Aorta (tissue), 5 donors: ENCODE data around the gene RHOC. TPM values are rescaled to one million over a fixed set of nuclear protein-coding genes. Genes with fewer than 3 reads are reported as not detected.
"Not testable (repeated sequence)": the region's sequence is repeated elsewhere in the genome, so short reads cannot be mapped to it uniquely, and the experiment has no call there.

Source experiments
- ATAC-seq: fragments of 200-7000 bp; cut with Tn5 transposase; one replicate; pipeline ENCODE4 v1.9.1; 2022; ENCODE audit warnings: moderate library complexity; ENCODE audit not compliant: low FRiP score
- DNase-seq, 2 donors: peaks; one replicate each; pipeline ENCODE4 v3.0.0-alpha.2; 2020
- H3K27ac ChIP-seq, 2 donors: one replicate each; pipeline ENCODE4 v1.5.1; 2013; ENCODE audit warnings: low read length in 2 of 2, mild to moderate bottlenecking in 2 of 2, moderate library complexity in 2 of 2, control low read depth in 1 of 2, inconsistent platforms in 1 of 2, low read depth in 1 of 2
- H3K27me3 ChIP-seq, 2 donors: one replicate each; pipeline ENCODE4 v1.6.1; 2013; ENCODE audit warnings: control low read depth in 1 of 2, low read length in 1 of 2, mild to moderate bottlenecking in 1 of 2, moderate library complexity in 1 of 2; ENCODE audit not compliant: insufficient read depth in 2 of 2, control insufficient read depth in 1 of 2
- H3K36me3 ChIP-seq, 2 donors: one replicate each; pipeline ENCODE4 v1.6.1; 2013; ENCODE audit warnings: control low read depth in 1 of 2, low read length in 1 of 2, mild to moderate bottlenecking in 1 of 2; ENCODE audit not compliant: insufficient read depth in 2 of 2, control insufficient read depth in 1 of 2
- H3K4me1 ChIP-seq, 2 donors: one replicate each; pipeline ENCODE4 v1.6.1; 2013; ENCODE audit warnings: low read length in 2 of 2, control low read depth in 1 of 2, mild to moderate bottlenecking in 1 of 2, moderate library complexity in 1 of 2; ENCODE audit not compliant: insufficient read depth in 2 of 2, control insufficient read depth in 1 of 2
- H3K4me3 ChIP-seq, 2 donors: one replicate each; pipeline ENCODE4 v1.5.1; 2013; ENCODE audit warnings: low read length in 2 of 2, control low read depth in 1 of 2, mild to moderate bottlenecking in 1 of 2
- H3K9me3 ChIP-seq: one replicate; pipeline ENCODE4 v1.6.1; 2013; ENCODE audit warnings: mild to moderate bottlenecking, low read length; ENCODE audit not compliant: control insufficient read depth
- WGBS, 2 donors: extraction: QIAGEN DNeasy Blood & Tissue Kit; methylation state at CpG; one replicate each; pipeline ENCODE4 v1.1.7; 2013; 5-methylcytosine and 5-hydroxymethylcytosine counted together
- intact Hi-C, 2 donors: fragments of 100-400 bp; cut with DNase I; formaldehyde crosslinking; loops; one replicate each; pipeline versions ENCODE4 v1.14.2 to v1.15.0; 2022
- polyA plus RNA-seq, 2 donors: library from polyadenylated mRNA; stranded (reverse); fragments of 200-250 nt; gene quantifications; one replicate each; pipeline ENCODE4 v1.2.3, GENCODE V29; 2013
- total RNA-seq, 2 donors: library from RNA; stranded (reverse); fragmentation: NEBNext Ultra II Directional; extraction: Animal tissue kit (Norgen Biotek cat#: 25700); gene quantifications; one replicate each; pipeline ENCODE4 v1.2.1, GENCODE V29; 2021
- donor health status: healthy with polysubstance abuse.
- donor health status: Bipolar disorder and iron deficiency.
- donor health status: DM: no; HTN: no; CAD: no.
- donor health status: DM: no; HTN: no; CAD: no.
- donor health status: DM: yes; HTN: yes; CAD: no.

The RHOC gene
- total and polyA plus RNA-seq, 4 donors, result 269 to 540 (median 375) TPM

DNA sequence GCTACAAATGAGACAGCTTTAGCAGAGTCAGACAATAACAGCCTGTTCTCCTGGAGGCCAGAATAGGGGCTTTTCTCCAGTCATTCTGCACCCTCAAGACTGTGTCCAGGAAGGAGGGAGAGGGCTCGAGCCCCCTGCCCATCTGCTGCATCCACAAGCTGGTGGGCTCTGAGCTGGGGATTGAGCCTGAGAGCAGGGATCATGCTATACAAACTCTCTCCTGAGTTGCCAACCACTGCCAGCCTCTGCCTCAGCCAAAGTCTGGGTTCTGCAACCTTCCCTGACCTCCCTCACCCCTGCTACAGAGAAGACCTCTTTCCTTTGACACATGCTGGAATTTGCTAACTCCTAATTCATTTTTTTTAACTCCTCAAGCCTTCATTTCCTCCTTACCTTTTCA is 23.0 kb upstream of the RHOC start:
- Histone ChIP-seq H3K27ac (no peak overlapping the region), H3K4me1 (no peaks in the 10 kb centered on the region), H3K4me3 (no peak overlapping the region), H3K36me3 (no peaks in the 10 kb centered on the region), H3K27me3 (peaks cover 0 to 2% of the 10 kb centered on the region in 2 donors), H3K9me3 (no peaks in the 10 kb centered on the region)
- WGBS, 2 donors, result 81 to 88% methylated on average over 1 of the region's 1 CpG
- intact Hi-C loops, result no loop called here
- DNase-seq, result no peak
- no peak for ATAC-seq

DNA sequence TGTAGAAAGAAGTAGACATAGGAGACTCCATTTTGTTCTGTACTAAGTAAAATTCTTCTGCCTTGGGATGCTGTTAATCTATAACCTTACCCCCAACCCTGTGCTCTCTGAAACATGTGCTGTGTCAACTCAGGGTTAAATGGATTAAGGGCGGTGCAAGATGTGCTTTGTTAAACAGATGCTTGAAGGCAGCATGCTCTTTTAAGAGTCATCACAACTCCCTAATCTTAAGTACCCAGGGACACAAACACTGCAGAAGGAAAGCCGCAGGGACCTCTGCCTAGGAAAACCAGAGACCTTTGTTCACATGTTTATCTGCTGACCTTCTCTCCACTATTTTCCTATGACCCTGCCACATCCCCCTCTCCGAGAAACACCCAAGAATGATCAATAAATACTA is 22.1 kb upstream of the RHOC start:
- ATAC-seq, H3K4me1 ChIP-seq, H3K4me3 ChIP-seq, DNase-seq, H3K27me3 ChIP-seq, H3K36me3 ChIP-seq, H3K9me3 ChIP-seq, intact Hi-C loops, H3K27ac ChIP-seq: not testable (repeated sequence)
- WGBS, 2 donors, result 75 to 80% methylated on average over 3 of the region's 3 CpGs

DNA sequence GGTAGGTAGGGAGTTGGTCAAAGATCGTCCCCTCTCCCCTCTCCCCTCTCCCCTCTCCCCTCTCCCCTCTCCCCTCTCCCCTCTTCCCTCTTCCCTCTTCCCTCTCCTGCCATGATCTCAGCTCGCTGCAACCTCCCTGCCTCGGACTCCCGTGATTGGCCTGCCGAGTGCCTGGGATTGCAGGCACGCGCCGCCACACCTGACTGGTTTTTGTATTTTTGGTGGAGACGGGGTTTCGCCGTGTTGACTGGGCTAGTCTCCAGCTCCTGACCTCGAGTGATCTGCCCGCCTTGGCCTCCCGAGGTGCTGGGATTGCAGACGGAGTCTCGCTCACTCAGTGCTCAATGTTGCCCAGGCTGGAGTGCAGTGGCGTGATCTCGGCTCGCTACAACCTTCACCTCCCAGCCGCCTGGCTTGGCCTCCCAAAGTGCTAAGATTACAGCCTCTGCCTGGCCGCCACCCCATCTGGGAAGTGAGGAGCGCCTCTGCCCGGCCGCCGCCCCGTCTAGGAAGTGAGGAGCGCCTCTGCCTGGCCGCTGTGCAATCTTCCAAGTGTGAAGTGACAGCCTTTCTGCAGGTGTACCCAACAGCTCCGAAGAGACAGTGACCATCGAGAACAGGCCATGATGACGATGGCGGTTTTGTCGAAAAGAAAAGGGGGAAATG is 21.5 kb upstream of the RHOC start:
- H3K27ac ChIP-seq, H3K9me3 ChIP-seq, ATAC-seq, H3K27me3 ChIP-seq, H3K4me3 ChIP-seq, H3K36me3 ChIP-seq, H3K4me1 ChIP-seq, DNase-seq, intact Hi-C loops: not testable (repeated sequence)
- 92 to 94% methylated on average over 32 to 33 of the region's 33 CpGs for WGBS, 2 donors

DNA sequence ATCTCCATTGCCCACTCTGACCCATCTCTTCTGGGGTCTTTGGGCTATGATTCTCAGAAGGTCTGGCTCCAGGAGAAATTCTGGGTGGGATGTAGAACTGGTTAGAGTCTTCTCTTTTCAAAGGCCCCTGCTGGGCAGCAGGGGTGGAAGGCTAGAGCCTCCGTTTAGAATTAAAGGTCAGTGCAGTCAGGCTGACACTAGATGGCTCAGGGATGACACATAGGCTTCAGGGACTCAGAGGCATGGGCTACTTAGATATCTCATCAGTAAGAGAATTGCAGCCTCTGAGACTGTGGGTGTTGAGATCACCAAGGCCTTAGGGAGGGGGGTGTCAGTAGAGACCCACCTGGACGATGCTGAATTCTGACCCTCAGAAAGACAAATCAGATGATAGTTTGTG is 20.8 kb upstream of the RHOC start:
- H3K4me1 ChIP-seq, result no peaks in the 10 kb centered on the region
- no peaks in the 10 kb centered on the region for H3K9me3 ChIP-seq
- no peaks in the 10 kb centered on the region for H3K36me3 ChIP-seq
- H3K4me3 ChIP-seq, result no peak overlapping the region
- intact Hi-C loops, result no loop called here
- ATAC-seq (no peak), DNase-seq (no peak)
- no peak overlapping the region for H3K27ac ChIP-seq
- whole genome bisulfite sequencing, 2 donors, result 67 to 69% methylated on average over 2 of the region's 2 CpGs
- peaks cover 0 to under 1% of the 10 kb centered on the region in 2 donors for H3K27me3 ChIP-seq

DNA sequence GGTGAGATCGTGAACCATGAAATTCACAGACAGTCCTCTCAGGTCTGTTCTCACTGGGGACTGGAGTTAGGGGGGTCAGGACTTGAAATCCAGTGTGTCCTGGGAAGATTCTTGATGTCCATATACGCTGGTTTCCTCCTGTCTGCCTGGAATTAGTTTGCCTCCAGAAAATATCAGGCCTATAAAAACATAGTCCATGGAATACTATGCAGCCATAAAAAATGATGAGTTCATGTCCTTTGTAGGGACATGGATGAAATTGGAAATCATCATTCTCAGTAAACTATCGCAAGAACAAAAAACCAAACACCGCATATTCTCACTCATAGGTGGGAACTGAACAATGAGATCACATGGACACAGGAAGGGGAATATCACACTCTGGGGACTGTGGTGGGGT is 17.3 kb upstream of the RHOC start:
- ATAC-seq, H3K4me3 ChIP-seq, H3K4me1 ChIP-seq, H3K9me3 ChIP-seq, H3K27ac ChIP-seq, intact Hi-C loops, DNase-seq, H3K36me3 ChIP-seq, H3K27me3 ChIP-seq: not testable (repeated sequence)
- WGBS, 2 donors, result 97 to 98% methylated on average over 2 of the region's 4 CpGs

DNA sequence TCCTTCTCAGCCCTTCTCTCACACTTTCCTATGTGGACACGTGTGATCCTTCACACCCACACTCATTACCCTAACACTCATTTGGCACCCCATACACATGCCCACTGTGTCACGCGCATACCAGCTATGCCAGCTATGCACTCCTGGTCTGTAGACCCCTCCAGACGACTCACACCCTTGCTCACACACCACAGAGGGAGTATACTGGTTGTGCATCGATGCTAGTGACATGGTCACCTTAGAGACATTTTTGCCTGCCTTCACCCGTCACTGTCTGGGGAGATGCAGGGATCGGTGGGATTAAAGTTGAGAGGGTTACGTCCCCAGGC is 16.5 kb upstream of the RHOC start:
- Histone ChIP-seq H3K27me3 (no peaks in the 10 kb centered on the region), H3K9me3 (no peaks in the 10 kb centered on the region), H3K4me1 (no peaks in the 10 kb centered on the region), H3K36me3 (no peaks in the 10 kb centered on the region), H3K27ac (no peak overlapping the region), H3K4me3 (no peak overlapping the region)
- WGBS, 2 donors, result 85% methylated on average over 8 of the region's 8 CpGs
- no peak for DNase-seq
- intact Hi-C loops, result no loop called here
- ATAC-seq, result no peak

DNA sequence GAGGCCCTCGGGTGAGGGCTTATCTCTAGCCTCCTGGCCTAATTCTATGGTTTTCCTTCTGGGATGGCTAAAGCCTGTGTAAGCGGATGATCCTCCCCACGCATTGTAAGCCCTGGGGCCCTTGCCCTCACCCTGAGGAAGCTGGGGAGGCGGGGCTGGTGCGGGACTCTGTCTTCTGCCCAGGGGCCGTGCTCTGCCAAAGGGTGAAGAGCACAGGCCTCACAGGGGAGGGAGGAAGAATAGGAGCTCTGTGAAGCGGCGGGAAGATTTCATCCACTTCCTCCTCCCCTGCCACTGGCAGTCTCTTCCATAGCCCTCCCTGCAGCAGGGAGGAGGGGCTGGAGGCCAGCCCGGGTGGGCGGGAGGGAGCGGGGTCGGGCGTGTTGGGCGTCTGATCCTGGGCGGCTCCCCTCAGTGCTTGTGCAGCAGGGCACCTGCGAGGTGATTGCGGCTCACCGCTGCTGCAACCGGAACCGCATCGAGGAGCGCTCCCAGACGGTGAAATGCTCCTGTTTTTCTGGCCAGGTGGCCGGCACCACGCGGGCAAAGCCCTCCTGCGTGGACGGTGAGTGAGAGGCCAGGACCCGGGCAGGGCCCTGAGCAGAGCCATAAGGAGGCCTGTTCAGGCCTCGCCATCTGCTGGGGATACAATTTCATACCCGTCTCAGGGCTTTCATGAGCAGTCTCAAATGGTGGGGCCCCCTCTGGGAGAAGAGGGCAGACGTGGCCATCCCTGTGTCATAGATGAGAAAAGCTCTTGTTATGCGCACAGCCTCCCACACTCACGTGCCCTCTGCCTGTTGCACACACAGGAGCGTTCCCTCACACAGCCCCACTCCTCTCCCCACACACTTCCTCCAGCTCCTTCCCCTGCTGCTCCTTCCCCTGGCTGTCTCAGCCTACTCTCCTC is 15.9 kb upstream of the RHOC start:
- H3K27me3 ChIP-seq, result no peaks in the 10 kb centered on the region
- no peak overlapping the region for H3K4me3 ChIP-seq
- intact Hi-C loops, result no loop called here
- no peaks in the 10 kb centered on the region for H3K9me3 ChIP-seq
- no peak for ATAC-seq
- H3K36me3 ChIP-seq, result no peaks in the 10 kb centered on the region
- no peak overlapping the region for H3K27ac ChIP-seq
- no peaks in the 10 kb centered on the region for H3K4me1 ChIP-seq
- WGBS, 2 donors, result 29% methylated on average over 34 to 35 of the region's 35 CpGs
- no peak for DNase-seq

DNA sequence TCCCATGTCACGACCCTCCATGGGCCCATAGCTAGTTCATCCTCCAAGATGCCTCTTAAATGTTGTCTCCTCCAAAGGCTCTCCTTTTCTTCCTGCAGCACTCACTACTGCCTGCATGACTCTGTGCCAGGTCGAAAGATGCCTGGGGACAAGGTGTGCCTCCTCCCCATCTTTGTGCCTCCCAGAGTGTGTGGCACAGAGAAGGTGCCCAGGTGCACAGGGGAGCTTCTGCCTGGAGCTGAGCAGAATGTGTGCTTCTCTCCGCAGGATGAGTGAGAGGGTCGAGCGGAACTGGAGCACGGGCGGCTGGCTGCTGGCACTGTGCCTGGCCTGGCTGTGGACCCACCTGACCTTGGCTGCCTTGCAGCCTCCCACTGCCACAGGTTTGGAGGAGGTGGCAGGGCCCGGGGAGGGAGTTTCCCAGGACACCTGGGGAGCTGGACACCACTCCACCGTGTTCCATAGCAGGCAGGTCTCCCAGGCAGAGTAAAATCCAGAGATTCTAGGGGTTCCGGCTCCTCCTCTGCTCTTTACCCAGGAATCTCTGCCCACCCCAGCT is 15.1 kb upstream of the RHOC start:
- 64 to 82% methylated on average over 6 to 10 of the region's 10 CpGs for WGBS, 2 donors
- H3K36me3 ChIP-seq, result no peaks in the 10 kb centered on the region
- ATAC-seq (no peak), DNase-seq (no peak)
- no peak overlapping the region for H3K27ac ChIP-seq
- no peak overlapping the region for H3K4me3 ChIP-seq
- no peaks in the 10 kb centered on the region for H3K4me1 ChIP-seq
- H3K9me3 ChIP-seq, result no peaks in the 10 kb centered on the region
- intact Hi-C loops, result no loop called here
- no peaks in the 10 kb centered on the region for H3K27me3 ChIP-seq

DNA sequence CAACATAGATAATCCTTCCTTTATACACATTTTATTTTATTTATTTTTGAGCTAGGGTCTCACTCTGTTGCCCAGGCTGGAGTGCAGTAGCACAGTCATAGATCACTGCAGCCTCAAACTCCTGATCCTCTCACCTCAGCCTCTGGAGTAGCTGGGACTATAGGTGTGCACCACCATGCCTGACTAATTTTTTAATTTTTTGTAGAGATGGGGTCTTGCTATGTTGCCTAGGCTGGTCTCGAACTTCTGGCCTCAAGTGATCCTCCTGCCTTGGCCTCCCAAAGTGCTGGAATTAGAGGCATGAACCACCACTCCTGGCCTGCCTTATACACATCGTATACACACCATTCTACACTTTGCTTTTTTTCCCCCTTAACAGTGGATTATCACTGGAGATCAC is 14.4 kb upstream of the RHOC start:
- H3K9me3 ChIP-seq, intact Hi-C loops, H3K36me3 ChIP-seq, H3K4me1 ChIP-seq, H3K27ac ChIP-seq, DNase-seq, H3K4me3 ChIP-seq, ATAC-seq, H3K27me3 ChIP-seq: not testable (repeated sequence)
- WGBS, 2 donors, result 97 to 98% methylated on average over 2 of the region's 2 CpGs
